Transverse colon (tissue), 4 donors: ENCODE measurements around the gene DDX47. TPM values are rescaled to one million over a fixed set of nuclear protein-coding genes. Genes with fewer than 3 reads are reported as not detected.
"Not testable (repeated sequence)": the region's sequence is repeated elsewhere in the genome, so short reads cannot be mapped to it uniquely, and the experiment has no call there.

Source experiments
- DNase-seq: peaks from one replicate; pipeline ENCODE4 v3.0.0-alpha.2; 2019
- H3K27ac ChIP-seq, 4 donors: fragments of 200-600 bp; sonication (generic); 2 replicates each; pipeline ENCODE4 v1.5.1; 2016 to 2018; ENCODE audit warnings: inconsistent platforms in 4 of 4
- H3K27me3 ChIP-seq: fragments of 200-600 bp; sonication (generic); 2 replicates; pipeline ENCODE4 v1.5.1; 2017; ENCODE audit warnings: inconsistent platforms
- H3K36me3 ChIP-seq, 4 donors: fragments of 200-600 bp; sonication (generic); 2 replicates each; pipeline ENCODE4 v1.5.1; 2017 to 2019; ENCODE audit warnings: inconsistent platforms in 4 of 4
- H3K4me1 ChIP-seq, 4 donors: fragments of 200-600 bp; sonication (generic); 2 replicates each; pipeline ENCODE4 v1.5.1; 2017 to 2020; ENCODE audit warnings: inconsistent platforms in 4 of 4
- H3K4me3 ChIP-seq, 4 donors: fragments of 200-600 bp; sonication (generic); 1 replicate in 1 of 4; 2 replicates in 3 of 4; pipeline versions ENCODE4 v1.5.1 to v1.6.1; 2017 to 2019; ENCODE audit warnings: inconsistent platforms in 4 of 4
- H3K9me3 ChIP-seq, 2 donors: fragments of 200-600 bp; sonication (generic); 2 replicates each; pipeline ENCODE4 v1.5.1; 2017 to 2019; ENCODE audit warnings: inconsistent platforms in 2 of 2
- CTCF ChIP-seq, 5 experiments: fragments of 200-600 bp in 3 of 5; fragments of 450-650 bp in 2 of 5; sonication (generic) in 3 of 5; IDR thresholded peaks; 1 replicate in 2 of 5; 2 replicates in 3 of 5; pipeline ENCODE4 v1.5.1; 2016 to 2017; ENCODE audit warnings: antibody characterized with exemption in 5 of 5, inconsistent platforms in 3 of 5, mild to moderate bottlenecking in 2 of 5, moderate library complexity in 1 of 5
- EP300 ChIP-seq: sonication (generic); formaldehyde crosslinking; IDR thresholded peaks from one replicate; pipeline ENCODE4 v1.6.1; 2017; ENCODE audit warnings: antibody characterized with exemption, low read depth
- POLR2A ChIP-seq: fragments of 450-650 bp; IDR thresholded peaks from one replicate; pipeline ENCODE4 v1.6.1; 2016; ENCODE audit warnings: antibody characterized with exemption, mild to moderate bottlenecking, moderate library complexity
- POLR2AphosphoS5 ChIP-seq, 3 donors: sonication (generic); formaldehyde crosslinking; IDR thresholded peaks; one replicate each; pipeline ENCODE4 v1.6.1; 2016; ENCODE audit warnings: antibody characterized with exemption in 3 of 3
- WGBS, 2 donors: methylation state at CpG; one replicate each; pipeline ENCODE4 v1.1.5; 2018; ENCODE audit warnings: low coverage in 1 of 2; 5-methylcytosine and 5-hydroxymethylcytosine counted together
- in situ Hi-C, 4 donors: fragments of 200-750 bp; cut with MboI; loops; one replicate each; pipeline versions ENCODE4 v1.15.0 to v1.15.1; 2017; ENCODE audit warnings: low sequenced_read_pairs in 3 of 4, low pct_ligation_motif_present in 1 of 4, low pct_unique_long_range_greater_than_20kb in 1 of 4
- intact Hi-C: fragments of 100-400 bp; cut with DNase I; formaldehyde crosslinking; loops from one replicate; pipeline ENCODE4 v1.15.1; 2023; ENCODE audit warnings: low total_unique reads
- total RNA-seq, 4 donors: library from RNA; depleted of rRNA; stranded (reverse); fragments of >200 nt; gene quantifications; one replicate each; pipeline ENCODE4 v1.1.0, GENCODE V29; 2016

DDX47 gene
- total RNA-seq, 4 donors from 2014 or later, result 22.1 to 47.8 (median 31.8) TPM

- intact Hi-C loops (no loop called here), in situ Hi-C loops (no loop called here)
- no peaks in the 10 kb centered on the region for H3K36me3 ChIP-seq
- no peaks in the 10 kb centered on the region for H3K27me3 ChIP-seq
- no peak for DNase-seq
- no peaks in the 10 kb centered on the region for H3K9me3 ChIP-seq
- WGBS, 2 donors, result 66 to 100% methylated on average over 2 to 6 of the region's 6 CpGs
- H3K4me3 ChIP-seq, result no peak overlapping the region
- TF ChIP-seq POLR2AphosphoS5 (IDR thresholded peaks at IDR 0.05) (no peak), POLR2A (no peak), CTCF (IDR thresholded peaks at IDR 0.05) (no peak), EP300 (no peak)
- peaks cover 4 to 63% (median 26%) of the 10 kb centered on the region in 4 donors for H3K4me1 ChIP-seq
- H3K27ac ChIP-seq, result peak overlapping the region; percentile 67 to 87 (median 78)
Observed at GRCh38 chr12:12804432-12804886, 8.7 kb upstream of the DDX47 start.

DNA sequence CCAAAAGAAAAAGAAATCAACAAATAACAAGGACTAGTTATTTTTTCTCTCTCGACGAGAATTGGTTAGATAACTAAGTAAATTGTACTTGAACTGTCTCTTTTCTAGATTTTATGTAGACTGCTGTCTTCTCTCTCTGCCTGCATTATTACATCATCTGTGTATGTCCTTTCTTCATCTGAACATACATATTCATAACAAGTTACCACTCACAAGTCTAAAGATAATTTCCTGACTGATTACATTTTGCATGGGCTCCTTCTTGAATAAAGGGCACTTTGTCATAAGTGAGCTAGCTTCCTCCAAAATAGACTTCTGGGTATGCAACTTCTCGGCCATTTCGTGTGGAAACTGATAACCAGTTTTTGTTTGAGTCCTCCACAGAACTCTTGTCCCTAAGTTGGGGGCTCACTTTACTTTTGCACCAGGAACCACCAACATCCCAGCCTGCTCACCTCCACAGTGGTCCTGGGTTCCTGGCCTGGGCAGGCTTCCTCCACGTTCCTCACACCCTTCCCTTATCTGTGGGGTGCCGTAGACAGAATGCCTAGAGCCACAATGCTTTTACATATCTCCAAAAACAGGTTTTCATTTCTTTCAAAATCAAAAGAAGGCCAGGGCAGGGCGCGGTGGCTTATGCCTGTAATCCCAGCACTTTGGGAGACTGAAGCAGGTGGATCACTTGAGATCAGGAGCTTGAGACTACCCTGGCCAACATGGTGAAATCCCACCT lies 6.2 kb upstream of the DDX47 start:
- Histone ChIP-seq H3K27ac (peak overlapping the region; percentile 68 to 81 (median 78)), H3K9me3 (no peaks in the 10 kb centered on the region), H3K4me3 (no peak overlapping the region), H3K27me3 (no peaks in the 10 kb centered on the region), H3K36me3 (no peaks in the 10 kb centered on the region), H3K4me1 (peaks cover 4 to 49% (median 26%) of the 10 kb centered on the region in 4 donors)
- no peak for DNase-seq
- in situ Hi-C loops, result no loop called here
- intact Hi-C loops, result no loop called here
- TF ChIP-seq POLR2AphosphoS5 (IDR thresholded peaks at IDR 0.05), result no peak
- no peak for TF ChIP-seq EP300
- TF ChIP-seq CTCF (IDR thresholded peaks at IDR 0.05), result no peak
- TF ChIP-seq POLR2A, result no peak
- WGBS, 2 donors, result 78 to 80% methylated on average over 5 to 8 of the region's 8 CpGs

- H3K36me3 ChIP-seq, H3K27me3 ChIP-seq, intact Hi-C loops, DNase-seq, in situ Hi-C loops, H3K4me3 ChIP-seq, H3K9me3 ChIP-seq: not testable (repeated sequence)
- H3K27ac ChIP-seq, result peak overlapping the region; percentile 68 to 81 (median 78)
- 45 to 72% methylated on average over 2 to 3 of the region's 3 CpGs for WGBS, 2 donors
- H3K4me1 ChIP-seq, result peaks cover 4 to 43% (median 24%) of the 10 kb centered on the region in 4 donors
Observed at GRCh38 chr12:12807517-12807903, 5.6 kb upstream of the DDX47 start.

GRCh38 chr12:12807970-12808702 lies 5.0 kb upstream of the DDX47 start:
- peak; percentile 60 for DNase-seq
- in situ Hi-C loops, result no loop called here
- WGBS, 2 donors, result 58 to 63% methylated on average over 8 to 11 of the region's 11 CpGs

DNA sequence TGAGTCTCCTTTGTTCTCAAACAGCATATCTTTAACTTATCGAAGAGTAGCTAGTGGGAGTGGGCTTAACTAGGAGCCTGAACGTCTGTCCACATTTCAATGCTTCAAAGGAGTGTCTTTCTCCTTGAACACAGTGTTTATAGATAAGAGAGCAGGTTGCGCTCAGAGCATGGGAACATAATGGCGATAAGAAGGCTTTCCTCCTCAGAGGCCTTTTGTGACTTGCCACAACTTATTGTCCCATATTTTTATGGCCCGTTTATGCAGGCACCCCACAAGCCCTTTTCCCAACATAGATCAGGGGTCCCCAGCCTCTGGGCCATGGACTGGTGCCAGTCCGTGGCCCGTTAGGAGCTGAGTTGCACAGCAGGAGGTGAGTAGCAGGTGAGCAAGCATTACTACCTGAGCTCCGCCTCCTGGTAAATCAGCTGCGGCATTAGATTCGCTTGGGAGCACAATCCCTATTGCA lies 2.6 kb upstream of the DDX47 start:
- in situ Hi-C loops, result no loop called here
- intact Hi-C loops, result loop anchor here (10.0 kb wide), 1 partner anchor 614 kb away; no protein-coding TSS in a partner anchor
- 75% methylated on average over 2 to 10 of the region's 10 CpGs for WGBS, 2 donors
- no peaks in the 10 kb centered on the region for H3K36me3 ChIP-seq
- TF ChIP-seq POLR2A, result no peak
- TF ChIP-seq EP300, result no peak
- no peaks in the 10 kb centered on the region for H3K9me3 ChIP-seq
- no peaks in the 10 kb centered on the region for H3K27me3 ChIP-seq
- peaks cover 7 to 45% (median 21%) of the 10 kb centered on the region in 4 donors for H3K4me1 ChIP-seq
- no peak overlapping the region for H3K27ac ChIP-seq
- no peak overlapping the region for H3K4me3 ChIP-seq
- no peak for DNase-seq

More at GRCh38 chr12:12807970-12808702, 5.0 kb upstream of the DDX47 start:
- Histone ChIP-seq H3K36me3 (no peaks in the 10 kb centered on the region), H3K27ac (peak overlapping the region; percentile 68 to 81 (median 78)), H3K9me3 (no peaks in the 10 kb centered on the region), H3K27me3 (no peaks in the 10 kb centered on the region), H3K4me1 (peaks cover under 1 to 42% (median 19%) of the 10 kb centered on the region in 4 donors), H3K4me3 (peak overlapping the region in 1 of 4 donors; percentile 5)
- TF ChIP-seq POLR2A (peak; percentile 32), POLR2AphosphoS5 (IDR thresholded peaks at IDR 0.05) (no peak), EP300 (no peak)
- intact Hi-C loops, result no loop called here
